Sigmoid colon (tissue), 4 donors: ENCODE data around the gene REXO2.

Experiments
- CTCF ChIP-seq, 4 experiments: fragments of 450-650 bp in 3 of 4; fragments of 200-600 bp in 1 of 4; IDR thresholded peaks; one replicate each; pipeline ENCODE4 v1.5.1; 2016 to 2019; ENCODE audit warnings: antibody characterized with exemption in 4 of 4, mild to moderate bottlenecking in 3 of 4, moderate library complexity in 2 of 4
- EP300 ChIP-seq, 4 donors: sonication (generic); formaldehyde crosslinking; IDR thresholded peaks; one replicate each; pipeline ENCODE4 v1.6.1; 2017; ENCODE audit warnings: antibody characterized with exemption in 4 of 4
- POLR2AphosphoS5 ChIP-seq, 4 donors: sonication (generic); formaldehyde crosslinking; IDR thresholded peaks; one replicate each; pipeline ENCODE4 v1.6.1; 2017; ENCODE audit warnings: antibody characterized with exemption in 4 of 4

- TF ChIP-seq POLR2AphosphoS5 (IDR thresholded peaks at IDR 0.05) (peak; percentile 89 to 98 (median 95)), EP300 (IDR thresholded peaks at IDR 0.05) (no peak), CTCF (IDR thresholded peaks at IDR 0.05) (peak in 2 of 4 experiments; percentile 15 to 27)
Measured at GRCh38 chr11:114439229-114440120, at the start of gene REXO2.
